ENCODE measurements around the gene TRPM3. TPM values are rescaled to one million over a fixed set of nuclear protein-coding genes. Genes with fewer than 3 reads are reported as not detected.

Gene TRPM3
- total RNA-seq, 1 experiment from 2014 or later, result 5.4 TPM

GRCh38 chr9:70642341-70642740 lies 479.1 kb downstream of the TRPM3 start:
- Mint-ChIP-seq H3K27ac (no peak overlapping the region), H3K27me3 (ENCODE audit: low read depth) (no peaks in the 10 kb centered on the region), H3K4me3 (no peak overlapping the region), H3K9me3 (peaks cover 5% of the 10 kb centered on the region; the same call in 1 of the 2 replicates), H3K4me1 (peaks cover 20% of the 10 kb centered on the region), H3K36me3 (no peaks in the 10 kb centered on the region)
- DNase-seq (ENCODE audit: low spot score) (no peak), ATAC-seq (no peak)
- TF ChIP-seq ATF1 (CRISPR knock-in tag; IDR thresholded peaks at IDR 0.05) (no peak), CTCF (IDR thresholded peaks at IDR 0.05) (no peak), ZNF396 (CRISPR knock-in tag; IDR thresholded peaks at IDR 0.05; ENCODE audit: borderline replicate concordance) (no peak), ZMAT4 (CRISPR knock-in tag; IDR thresholded peaks at IDR 0.05) (no peak), SP1 (CRISPR knock-in tag; conservative IDR thresholded peaks at IDR 0.05) (no peak), CDX4 (CRISPR knock-in tag; IDR thresholded peaks at IDR 0.05; ENCODE audit: borderline replicate concordance) (no peak), ETV6 (CRISPR knock-in tag; IDR thresholded peaks at IDR 0.05) (no peak), MYBL2 (CRISPR knock-in tag; IDR thresholded peaks at IDR 0.05) (no peak), USF2 (CRISPR knock-in tag; IDR thresholded peaks at IDR 0.05) (no peak)
- ChIA-PET POLR2A (no interaction called here), CTCF (interaction anchor here (0.5 to 1.9 kb wide), 4 partner anchors 14 to 643 kb away, joined by 3 to 16 read pairs (median 4); no protein-coding TSS in a partner anchor)

GRCh38 chr9:70641631-70642030 lies 479.8 kb downstream of the TRPM3 start:
- H3K4me1 Mint-ChIP-seq, result peaks cover 20% of the 10 kb centered on the region
- ChIA-PET POLR2A (no interaction called here), CTCF (interaction anchor here (1.9 kb wide), 1 partner anchor 582 kb away, joined by 16 read pairs; no protein-coding TSS in a partner anchor)
- no peak overlapping the region for H3K27ac Mint-ChIP-seq
- no peaks in the 10 kb centered on the region for H3K27me3 Mint-ChIP-seq (ENCODE audit: low read depth)
- H3K4me3 Mint-ChIP-seq, result no peak overlapping the region
- DNase-seq (ENCODE audit: low spot score), result no peak
- H3K9me3 Mint-ChIP-seq, result peaks cover 3% of the 10 kb centered on the region; the same call in 1 of the 2 replicates
- no peaks in the 10 kb centered on the region for H3K36me3 Mint-ChIP-seq
- peak; percentile 74 for ATAC-seq
- no peak for TF ChIP-seq CREB1 (CRISPR knock-in tag; IDR thresholded peaks at IDR 0.05)
- TF ChIP-seq TEAD4 (CRISPR knock-in tag; IDR thresholded peaks at IDR 0.05), result no peak
- no peak for TF ChIP-seq MYBL2 (CRISPR knock-in tag; IDR thresholded peaks at IDR 0.05)
- no peak for TF ChIP-seq ZNF121 (CRISPR knock-in tag; IDR thresholded peaks at IDR 0.05)
- no peak for TF ChIP-seq ZNF317 (CRISPR knock-in tag; IDR thresholded peaks at IDR 0.05; ENCODE audit: borderline replicate concordance, low read depth)
- TF ChIP-seq ARID4B (CRISPR knock-in tag; IDR thresholded peaks at IDR 0.05; ENCODE audit: borderline replicate concordance), result no peak
- TF ChIP-seq ZNF232 (CRISPR knock-in tag; IDR thresholded peaks at IDR 0.05), result no peak
- TF ChIP-seq CDX4 (CRISPR knock-in tag; IDR thresholded peaks at IDR 0.05; ENCODE audit: borderline replicate concordance), result no peak
- no peak for TF ChIP-seq NFE2L1 (CRISPR knock-in tag; IDR thresholded peaks at IDR 0.05)
- no peak for TF ChIP-seq HMGXB4 (CRISPR knock-in tag; IDR thresholded peaks at IDR 0.05)
- TF ChIP-seq AFF4 (CRISPR knock-in tag; IDR thresholded peaks at IDR 0.05; ENCODE audit: borderline replicate concordance), result no peak
- TF ChIP-seq PRRX2 (CRISPR knock-in tag; IDR thresholded peaks at IDR 0.05), result no peak
- TF ChIP-seq ATF3 (CRISPR knock-in tag; conservative IDR thresholded peaks at IDR 0.05), result no peak
- TF ChIP-seq SP1 (CRISPR knock-in tag; conservative IDR thresholded peaks at IDR 0.05), result no peak

Measured in WTC11 (cell line).